ENCODE data around the gene CNEP1R1.
"Not testable (repeated sequence)": the region's sequence is repeated elsewhere in the genome, so short reads cannot be mapped to it uniquely, and the experiment has no call there.

CNEP1R1 gene

DNA sequence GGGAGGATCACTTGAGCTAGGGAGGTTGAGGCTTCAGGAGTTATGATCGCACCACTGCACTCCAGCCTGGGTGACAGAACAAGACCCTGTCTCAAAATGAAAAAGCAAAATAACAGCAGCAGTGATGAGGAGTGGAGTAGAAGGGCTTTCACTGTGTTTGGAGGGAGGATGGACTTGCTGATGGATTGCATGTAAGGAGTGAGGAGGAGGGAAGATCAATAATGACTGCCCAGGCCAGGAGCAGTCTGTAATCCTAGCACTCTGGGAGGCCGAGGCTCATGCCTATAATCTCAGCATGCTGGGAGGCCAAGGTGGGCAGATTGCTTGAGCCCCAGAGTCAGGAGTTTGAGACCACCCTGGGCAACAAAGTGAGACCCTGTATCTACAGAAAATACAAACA lies 14.8 kb upstream of the CNEP1R1 start:
- Histone ChIP-seq H3K27me3 (ENCODE audit: insufficient read depth, poor library complexity, severe bottlenecking) (no peaks in the 10 kb centered on the region), H3K4me3 (replicated peaks; ENCODE audit: insufficient read depth, low read length) (no peak overlapping the region), H3K27ac (replicated peaks) (no peak overlapping the region)
- DNase-seq (ENCODE audit: low read depth in 1 of 2, low spot score in 1 of 2), result no peak
- TF ChIP-seq POLR2AphosphoS5 (IDR thresholded peaks at IDR 0.05; ENCODE audit: low read depth) (no peak), GABPA (IDR thresholded peaks at IDR 0.05; ENCODE audit: low read depth) (no peak), CTCF (IDR thresholded peaks at IDR 0.05; ENCODE audit: insufficient read depth, low read length) (no peak), SPI1 (IDR thresholded peaks at IDR 0.05; ENCODE audit: borderline replicate concordance, low read depth) (no peak)
- TF ChIP-seq, protein P1, sequence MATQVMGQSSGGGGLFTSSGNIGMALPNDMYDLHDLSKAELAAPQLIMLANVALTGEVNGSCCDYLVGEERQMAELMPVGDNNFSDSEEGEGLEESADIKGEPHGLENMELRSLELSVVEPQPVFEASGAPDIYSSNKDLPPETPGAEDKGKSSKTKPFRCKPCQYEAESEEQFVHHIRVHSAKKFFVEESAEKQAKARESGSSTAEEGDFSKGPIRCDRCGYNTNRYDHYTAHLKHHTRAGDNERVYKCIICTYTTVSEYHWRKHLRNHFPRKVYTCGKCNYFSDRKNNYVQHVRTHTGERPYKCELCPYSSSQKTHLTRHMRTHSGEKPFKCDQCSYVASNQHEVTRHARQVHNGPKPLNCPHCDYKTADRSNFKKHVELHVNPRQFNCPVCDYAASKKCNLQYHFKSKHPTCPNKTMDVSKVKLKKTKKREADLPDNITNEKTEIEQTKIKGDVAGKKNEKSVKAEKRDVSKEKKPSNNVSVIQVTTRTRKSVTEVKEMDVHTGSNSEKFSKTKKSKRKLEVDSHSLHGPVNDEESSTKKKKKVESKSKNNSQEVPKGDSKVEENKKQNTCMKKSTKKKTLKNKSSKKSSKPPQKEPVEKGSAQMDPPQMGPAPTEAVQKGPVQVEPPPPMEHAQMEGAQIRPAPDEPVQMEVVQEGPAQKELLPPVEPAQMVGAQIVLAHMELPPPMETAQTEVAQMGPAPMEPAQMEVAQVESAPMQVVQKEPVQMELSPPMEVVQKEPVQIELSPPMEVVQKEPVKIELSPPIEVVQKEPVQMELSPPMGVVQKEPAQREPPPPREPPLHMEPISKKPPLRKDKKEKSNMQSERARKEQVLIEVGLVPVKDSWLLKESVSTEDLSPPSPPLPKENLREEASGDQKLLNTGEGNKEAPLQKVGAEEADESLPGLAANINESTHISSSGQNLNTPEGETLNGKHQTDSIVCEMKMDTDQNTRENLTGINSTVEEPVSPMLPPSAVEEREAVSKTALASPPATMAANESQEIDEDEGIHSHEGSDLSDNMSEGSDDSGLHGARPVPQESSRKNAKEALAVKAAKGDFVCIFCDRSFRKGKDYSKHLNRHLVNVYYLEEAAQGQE (IDR thresholded peaks at IDR 0.05; ENCODE audit: insufficient replicate concordance, low read depth), result no peak

DNA sequence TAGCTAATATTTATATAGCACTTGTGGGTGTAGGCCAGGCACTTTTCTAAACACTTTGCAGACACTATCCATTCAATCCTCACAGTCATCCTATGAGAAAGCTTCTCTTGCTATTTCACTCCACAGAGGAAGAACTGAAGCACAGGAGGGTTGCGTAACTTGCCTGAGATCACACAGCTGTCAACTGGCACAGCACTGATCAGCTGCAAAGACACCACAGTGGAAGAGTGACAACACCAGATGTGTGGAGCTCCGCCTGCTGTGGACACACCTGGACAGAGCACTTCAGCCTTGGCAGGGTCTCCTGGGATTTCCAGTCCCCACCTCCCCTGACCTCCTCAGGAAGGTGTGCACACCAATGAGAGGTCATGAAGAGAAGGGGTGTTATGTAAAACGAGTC lies 13.3 kb upstream of the CNEP1R1 start:
- DNase-seq (ENCODE audit: low read depth in 1 of 2, low spot score in 1 of 2), result peak; percentile 50 to 81

DNA sequence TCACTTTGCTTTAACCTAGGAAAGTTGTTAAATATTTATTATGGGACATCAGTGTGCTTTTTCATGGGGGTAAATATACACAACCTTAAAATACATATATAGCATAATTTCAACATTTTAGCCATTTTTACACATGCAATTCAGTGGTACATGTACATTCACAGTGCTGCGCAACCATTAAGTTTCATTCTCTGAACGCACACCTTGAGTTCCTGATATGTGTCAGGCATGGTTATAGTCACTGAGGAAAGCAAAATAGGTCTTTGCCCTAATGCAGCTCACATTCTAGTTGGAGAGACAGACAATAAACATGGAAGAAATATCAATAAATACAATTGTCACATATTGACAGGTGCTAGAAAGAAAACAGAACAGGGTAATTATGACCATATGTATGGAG lies 12.8 kb upstream of the CNEP1R1 start:
- DNase-seq (ENCODE audit: low read depth in 1 of 2, low spot score in 1 of 2), result no peak
- Histone ChIP-seq H3K27ac (replicated peaks) (no peak overlapping the region), H3K4me3 (replicated peaks; ENCODE audit: insufficient read depth, low read length) (no peak overlapping the region), H3K27me3 (ENCODE audit: insufficient read depth, poor library complexity, severe bottlenecking) (no peaks in the 10 kb centered on the region)
- TF ChIP-seq, protein P1 (IDR thresholded peaks at IDR 0.05; ENCODE audit: insufficient replicate concordance, low read depth), result no peak
- TF ChIP-seq SPI1 (IDR thresholded peaks at IDR 0.05; ENCODE audit: borderline replicate concordance, low read depth) (no peak), CTCF (IDR thresholded peaks at IDR 0.05; ENCODE audit: insufficient read depth, low read length) (no peak), GABPA (IDR thresholded peaks at IDR 0.05; ENCODE audit: low read depth) (no peak), POLR2AphosphoS5 (IDR thresholded peaks at IDR 0.05; ENCODE audit: low read depth) (no peak)

More for the DNA sequence above, 13.3 kb upstream of the CNEP1R1 start:
- Histone ChIP-seq H3K4me3 (replicated peaks; ENCODE audit: insufficient read depth, low read length) (no peak overlapping the region), H3K27ac (replicated peaks) (no peak overlapping the region), H3K27me3 (ENCODE audit: insufficient read depth, poor library complexity, severe bottlenecking) (no peaks in the 10 kb centered on the region)
- TF ChIP-seq CTCF (IDR thresholded peaks at IDR 0.05; ENCODE audit: insufficient read depth, low read length), result no peak
- TF ChIP-seq GABPA (IDR thresholded peaks at IDR 0.05; ENCODE audit: low read depth), result no peak
- no peak for TF ChIP-seq SPI1 (IDR thresholded peaks at IDR 0.05; ENCODE audit: borderline replicate concordance, low read depth)
- peak; percentile 62 for TF ChIP-seq POLR2AphosphoS5 (IDR thresholded peaks at IDR 0.05; ENCODE audit: low read depth)
- TF ChIP-seq, protein P1 (IDR thresholded peaks at IDR 0.05; ENCODE audit: insufficient replicate concordance, low read depth), result no peak

- not testable (repeated sequence) for H3K27ac ChIP-seq (replicated peaks); H3K4me3 ChIP-seq (replicated peaks; ENCODE audit: insufficient read depth, low read length); DNase-seq (ENCODE audit: low read depth in 1 of 2, low spot score in 1 of 2); H3K27me3 ChIP-seq (ENCODE audit: insufficient read depth, poor library complexity, severe bottlenecking)
Observed at GRCh38 chr16:50014211-50014610, 10.8 kb upstream of the CNEP1R1 start.

Measured in HL-60 (cell line).